A204.1 (cell line): Measurements from ENCODE around the gene CDK14.

Source experiments
- FAIRE-seq: peaks from 2 replicates; lab custom pipeline; 2012; peaks lifted over from hg19 to GRCh38; lab: Jason Lieb, UNC

Gene CDK14

GRCh38 chr7:91233212-91233611, 637.1 kb downstream of the CDK14 start:
- FAIRE-seq = no peak

GRCh38 chr7:91235211-91235832, 639.2 kb downstream of the CDK14 start:
- no peak for FAIRE-seq

- no peak for FAIRE-seq
These were observed 643.1 kb downstream of the CDK14 start for GRCh38 chr7:91239171-91239604.

- FAIRE-seq = no peak
These were observed 643.7 kb downstream of the CDK14 start for GRCh38 chr7:91239772-91240171.

GRCh38 chr7:91240376-91240941, 644.3 kb downstream of the CDK14 start:
- no peak for FAIRE-seq

GRCh38 chr7:91242097-91242844, 646.1 kb downstream of the CDK14 start:
- no peak for FAIRE-seq

GRCh38 chr7:91243591-91244301, 647.6 kb downstream of the CDK14 start:
- FAIRE-seq = no peak

- FAIRE-seq = no peak
These were observed 651.4 kb downstream of the CDK14 start for GRCh38 chr7:91247500-91247899.

- FAIRE-seq = no peak
These were observed 652.9 kb downstream of the CDK14 start for GRCh38 chr7:91248996-91249395.

GRCh38 chr7:91249506-91250233, 653.5 kb downstream of the CDK14 start:
- no peak for FAIRE-seq

GRCh38 chr7:91250706-91251105, 654.6 kb downstream of the CDK14 start:
- no peak for FAIRE-seq

- no peak for FAIRE-seq
These were observed 655.8 kb downstream of the CDK14 start for GRCh38 chr7:91251877-91252276.
